ENCODE data around the gene SHANK2. TPM values are rescaled to one million over a fixed set of nuclear protein-coding genes. Genes with fewer than 3 reads are reported as not detected.

The SHANK2 gene
- total and polyA plus RNA-seq, 2 donors (not counting 3 experiments of a cell fraction or from before 2014, with no cell fraction given): not detected

- FAIRE-seq: no peak
These were observed 25.2 kb downstream of the SHANK2 start for GRCh38 chr11:71227058-71227659.

More at GRCh38 chr11:71227058-71227659, 25.2 kb downstream of the SHANK2 start:
- no peaks in the 10 kb centered on the region for H4K20me1 ChIP-seq (replicated peaks; ENCODE audit: control insufficient read depth, extremely low read depth, insufficient read depth, low read length)
- no peak overlapping the region for H2AFZ ChIP-seq (ENCODE audit: low read depth, low read length)
- H3K4me2 ChIP-seq (ENCODE audit: insufficient read depth, low read length): no peak overlapping the region
- H3K36me3 ChIP-seq (ENCODE audit: control insufficient read depth in 2 of 2, extremely low read depth in 1 of 2, insufficient read depth in 2 of 2, low read length in 2 of 2): no peaks in the 10 kb centered on the region
- no peak overlapping the region for H3K27ac ChIP-seq (ENCODE audit: insufficient read depth, low read depth, low read length)
- H3K4me1 ChIP-seq (ENCODE audit: control insufficient read depth, extremely low read depth, insufficient read depth, low read length): no peaks in the 10 kb centered on the region
- no peaks in the 10 kb centered on the region for H3K9me1 ChIP-seq (replicated peaks; ENCODE audit: control insufficient read depth, extremely low read depth, insufficient read depth, low read length)
- no peak for TF ChIP-seq POLR2A (IDR thresholded peaks at IDR 0.05; ENCODE audit: low read depth, low read length)
- TF ChIP-seq, protein P1, sequence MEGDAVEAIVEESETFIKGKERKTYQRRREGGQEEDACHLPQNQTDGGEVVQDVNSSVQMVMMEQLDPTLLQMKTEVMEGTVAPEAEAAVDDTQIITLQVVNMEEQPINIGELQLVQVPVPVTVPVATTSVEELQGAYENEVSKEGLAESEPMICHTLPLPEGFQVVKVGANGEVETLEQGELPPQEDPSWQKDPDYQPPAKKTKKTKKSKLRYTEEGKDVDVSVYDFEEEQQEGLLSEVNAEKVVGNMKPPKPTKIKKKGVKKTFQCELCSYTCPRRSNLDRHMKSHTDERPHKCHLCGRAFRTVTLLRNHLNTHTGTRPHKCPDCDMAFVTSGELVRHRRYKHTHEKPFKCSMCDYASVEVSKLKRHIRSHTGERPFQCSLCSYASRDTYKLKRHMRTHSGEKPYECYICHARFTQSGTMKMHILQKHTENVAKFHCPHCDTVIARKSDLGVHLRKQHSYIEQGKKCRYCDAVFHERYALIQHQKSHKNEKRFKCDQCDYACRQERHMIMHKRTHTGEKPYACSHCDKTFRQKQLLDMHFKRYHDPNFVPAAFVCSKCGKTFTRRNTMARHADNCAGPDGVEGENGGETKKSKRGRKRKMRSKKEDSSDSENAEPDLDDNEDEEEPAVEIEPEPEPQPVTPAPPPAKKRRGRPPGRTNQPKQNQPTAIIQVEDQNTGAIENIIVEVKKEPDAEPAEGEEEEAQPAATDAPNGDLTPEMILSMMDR (IDR thresholded peaks at IDR 0.05; ENCODE audit: extremely low read depth in 1 of 2, insufficient read depth in 1 of 2, low read depth in 1 of 2, low read length in 2 of 2): no peak
- TF ChIP-seq MAX (IDR thresholded peaks at IDR 0.05; ENCODE audit: insufficient read depth, insufficient read length): no peak
- TF ChIP-seq FOS (IDR thresholded peaks at IDR 0.05; ENCODE audit: borderline replicate concordance, insufficient read depth, low read length): no peak
- no peak for TF ChIP-seq JUN (IDR thresholded peaks at IDR 0.05; ENCODE audit: borderline replicate concordance, insufficient read depth, insufficient read length, low read depth)
- TF ChIP-seq EZH2 (IDR thresholded peaks at IDR 0.05; ENCODE audit: borderline replicate concordance, low read depth, low read length, severe bottlenecking): no peak
- no peak for TF ChIP-seq GATA2 (IDR thresholded peaks at IDR 0.05; ENCODE audit: insufficient read depth, insufficient read length, low read depth, low read length)
- TF ChIP-seq POLR2AphosphoS5 (IDR thresholded peaks at IDR 0.05; ENCODE audit: insufficient read depth, low read depth, low read length): no peak
- no peak for TF ChIP-seq MYC (IDR thresholded peaks at IDR 0.05; ENCODE audit: low read depth, low read length)
- no peak for DNase-seq (ENCODE audit: low read depth, low spot score)
- dilution Hi-C loops (cut with MboI; ENCODE audit: extremely low pct_ligation_motif_present, low sequenced_read_pairs): no loop called here
- intact Hi-C loops (cut with micrococcal nuclease): no loop called here
- ChIA-PET CTCF (no interaction called here), POLR2A (no interaction called here)
- no peaks in the 10 kb centered on the region for H3K27me3 ChIP-seq (ENCODE audit: control insufficient read depth in 2 of 2, insufficient read depth in 2 of 2, low read length in 2 of 2)
- no peaks in the 10 kb centered on the region for H3K79me2 ChIP-seq (ENCODE audit: control insufficient read depth, insufficient read depth, low read length)
- no peak overlapping the region for H3K4me3 ChIP-seq (replicated peaks in 1 of 3; ENCODE audit: insufficient read depth in 1 of 3, low read depth in 1 of 3, low read length in 3 of 3)
- no TSS peak for BruUV-seq (replicated peaks)
- no peaks in the 10 kb centered on the region for H3K9me3 ChIP-seq (replicated peaks; ENCODE audit: control insufficient read depth, insufficient read depth, low read length)
- no peak overlapping the region for H3K9ac ChIP-seq (replicated peaks; ENCODE audit: extremely low read depth, insufficient read depth, low read length)

All from endothelial cell of umbilical vein (primary cell).